HepG2 (cell line): ENCODE data around the gene EPB41L1. TPM values are rescaled to one million over a fixed set of nuclear protein-coding genes. Genes with fewer than 3 reads are reported as not detected.

Source experiments
- ATAC-seq: fragments of 200-7000 bp; cut with Tn5 transposase; 3 replicates; pipeline ENCODE4 v1.9.1; 2020; ENCODE audit warnings: mild to moderate bottlenecking, moderate library complexity
- BruUV-seq: library from RNA; stranded (reverse); fragments of 400-500 nt; replicated peaks from 2 replicates; lab custom pipeline; 2021; lab: Mats Ljungman, UMichigan
- CTCF ChIA-PET: fragments of 300-600 bp; formaldehyde crosslinking; extraction: SDS; loops from one replicate; lab custom pipeline; 2021; ENCODE audit warnings: low total read pairs, inconsistent platforms, low intra/inter-chr PET ratio; lab: Yijun Ruan, JAX
- POLR2A ChIA-PET: fragments of 350-600 bp; sonication (Branson Sonifier 250); formaldehyde crosslinking; loops from one replicate; lab custom pipeline; 2020; ENCODE audit warnings: antibody characterized with exemption, inconsistent platforms; lab: Yijun Ruan, JAX
- DNase-seq: peaks from one replicate; pipeline ENCODE4 v3.0.0-alpha.2; 2015; ENCODE audit warnings: low spot score
- FAIRE-seq: peaks from 3 replicates; lab custom pipeline; 2011; peaks lifted over from hg19 to GRCh38; lab: Jason Lieb, UNC
- H2AFZ ChIP-seq: one replicate; pipeline ENCODE4 v1.6.1; 2011; ENCODE audit warnings: low read length, inconsistent platforms
- H3K27ac ChIP-seq: fragments of 300-600 bp; 3 replicates; pipeline ENCODE4 v1.8.0; 2011; ENCODE audit warnings: mixed run types, mild to moderate bottlenecking, mixed read lengths, low read length, inconsistent platforms; ENCODE audit not compliant: insufficient read depth; ENCODE audit errors: extremely low read length
- H3K27me3 ChIP-seq, 2 experiments: fragments of 200-600 bp in 1 of 2; 2 replicates in 1 of 2; 3 replicates in 1 of 2; pipeline versions ENCODE4 v1.6.0 to v1.8.0; 2011; ENCODE audit warnings: low read length in 2 of 2, mild to moderate bottlenecking in 2 of 2, moderate library complexity in 2 of 2, inconsistent platforms in 1 of 2; ENCODE audit not compliant: insufficient read depth in 2 of 2, control insufficient read depth in 1 of 2
- H3K36me3 ChIP-seq, 2 experiments: fragments of 200-600 bp in 1 of 2; replicated peaks in 1 of 2; 2 replicates in 1 of 2; 3 replicates in 1 of 2; pipeline versions ENCODE4 v1.5.1 to v1.8.0; 2011; ENCODE audit warnings: low read length in 2 of 2, inconsistent platforms in 1 of 2; ENCODE audit not compliant: insufficient read depth in 2 of 2, control insufficient read depth in 1 of 2
- H3K4me1 ChIP-seq: 2 replicates; pipeline ENCODE4 v1.5.1; 2012; ENCODE audit warnings: low read length, inconsistent platforms; ENCODE audit not compliant: insufficient read depth
- H3K4me2 ChIP-seq: 2 replicates; pipeline ENCODE4 v1.6.0; 2011; ENCODE audit warnings: low read depth, low read length, inconsistent platforms
- H3K4me3 ChIP-seq, 3 experiments: fragments of 200-600 bp in 1 of 3; sonication (generic), shearing (Covaris generic) in 1 of 3; replicated peaks in 1 of 3; 2 replicates each; pipeline ENCODE4 v1.5.1; 2011 to 2016; ENCODE audit warnings: low read length in 3 of 3, inconsistent platforms in 2 of 3, low read depth in 2 of 3, mild to moderate bottlenecking in 2 of 3, control low read depth in 1 of 3, mixed read lengths in 1 of 3; ENCODE audit not compliant: insufficient read depth in 1 of 3
- H3K79me2 ChIP-seq: one replicate; pipeline ENCODE4 v1.6.1; 2011; ENCODE audit warnings: low read length, inconsistent platforms; ENCODE audit not compliant: insufficient read depth
- H3K9ac ChIP-seq: 2 replicates; pipeline ENCODE4 v1.6.0; 2011; ENCODE audit warnings: mild to moderate bottlenecking, low read depth, low read length, inconsistent platforms; ENCODE audit not compliant: insufficient read depth
- H3K9me3 ChIP-seq: 2 replicates; pipeline ENCODE4 v1.5.1; 2012; ENCODE audit warnings: mild to moderate bottlenecking, low read length
- H4K20me1 ChIP-seq: 2 replicates; pipeline ENCODE4 v1.6.0; 2011; ENCODE audit warnings: inconsistent platforms, mild to moderate bottlenecking, low read length, moderate library complexity; ENCODE audit not compliant: insufficient read depth
- CEBPB ChIP-seq: IDR thresholded peaks from 2 replicates; pipeline ENCODE4 v1.6.1; 2011; ENCODE audit warnings: low read depth, low read length, improper control_type of control experiment, borderline replicate concordance
- CEBPG ChIP-seq: IDR thresholded peaks from 2 replicates; pipeline ENCODE4 v1.6.1; 2016
- FOSL2 ChIP-seq: sonication (generic); formaldehyde crosslinking; IDR thresholded peaks from 2 replicates; pipeline ENCODE4 v1.4.0; 2020; ENCODE audit warnings: missing genetic modification reagents
- FOXM1 ChIP-seq: sonication (generic); formaldehyde crosslinking; IDR thresholded peaks from 2 replicates; pipeline ENCODE4 v1.5.0; 2020; ENCODE audit warnings: missing genetic modification reagents
- HMGXB4 ChIP-seq, 2 experiments: sonication (generic) in 1 of 2; formaldehyde crosslinking in 1 of 2; IDR thresholded peaks; 2 replicates each; pipeline versions ENCODE4 v1.4.0 to v1.6.1; 2018 to 2020; ENCODE audit warnings: missing genetic modification reagents in 2 of 2, borderline replicate concordance in 1 of 2, low read depth in 1 of 2, mild to moderate bottlenecking in 1 of 2, missing biosample characterization in 1 of 2
- MAFF ChIP-seq: IDR thresholded peaks from 2 replicates; pipeline ENCODE4 v1.6.1; 2011; ENCODE audit warnings: low read depth, low read length, improper control_type of control experiment
- NFE2 ChIP-seq: sonication (generic); formaldehyde crosslinking; IDR thresholded peaks from 2 replicates; pipeline ENCODE4 v1.4.0; 2020; ENCODE audit warnings: missing genetic modification reagents
- PPARG ChIP-seq: conservative IDR thresholded peaks from 2 replicates; pipeline ENCODE4 v1.6.1; 2016; ENCODE audit warnings: missing biosample characterization, missing genetic modification reagents
- RELA ChIP-seq: sonication (generic); formaldehyde crosslinking; IDR thresholded peaks from 2 replicates; pipeline ENCODE4 v1.4.0; 2020; ENCODE audit warnings: missing genetic modification reagents
- RFX3 ChIP-seq: IDR thresholded peaks from 2 replicates; pipeline ENCODE4 v1.6.1; 2016; ENCODE audit warnings: missing biosample characterization, missing genetic modification reagents
- RXRA ChIP-seq: sonication (generic); formaldehyde crosslinking; IDR thresholded peaks from 2 replicates; pipeline ENCODE4 v1.5.1; 2020; ENCODE audit warnings: missing genetic modification reagents
- STAT5B ChIP-seq: sonication (generic); formaldehyde crosslinking; IDR thresholded peaks from 2 replicates; pipeline ENCODE4 v1.4.0; 2020; ENCODE audit warnings: missing genetic modification reagents
- THAP11 ChIP-seq: IDR thresholded peaks from 2 replicates; pipeline ENCODE4 v1.6.1; 2016; ENCODE audit warnings: missing biosample characterization, missing genetic modification reagents
- ZEB1 ChIP-seq: IDR thresholded peaks from 2 replicates; pipeline ENCODE4 v1.6.1; 2012; ENCODE audit warnings: mild to moderate bottlenecking, low read depth, inconsistent platforms; ENCODE audit not compliant: insufficient replicate concordance
- ZNF12 ChIP-seq: sonication (generic); formaldehyde crosslinking; IDR thresholded peaks from 2 replicates; pipeline ENCODE4 v1.5.0; 2020; ENCODE audit warnings: missing genetic modification reagents
- ZNF737 ChIP-seq: sonication (generic); formaldehyde crosslinking; IDR thresholded peaks from 2 replicates; pipeline ENCODE4 v1.5.0; 2020; ENCODE audit warnings: missing genetic modification reagents, mild to moderate bottlenecking, borderline replicate concordance
- WGBS: methylation state at CpG from one replicate; pipeline ENCODE4 v1.1.6; 2017; ENCODE audit warnings: low lambda C conversion rate; 5-methylcytosine and 5-hydroxymethylcytosine counted together
- in situ Hi-C: cut with HindIII; loops from 2 replicates; pipeline ENCODE4 v1.10.0; 2017; ENCODE audit warnings: low pct_unique_long_range_greater_than_20kb; ENCODE audit not compliant: extremely low pct_ligation_motif_present
- intact Hi-C: fragments of 100-400 bp; cut with micrococcal nuclease; formaldehyde crosslinking; loops from one replicate; pipeline ENCODE4 v1.10.0; 2022; ENCODE audit not compliant: unreplicated experiment
- polyA plus RNA-seq, 8 experiments: library from polyadenylated mRNA; depleted of rRNA in 3 of 8; stranded (reverse) in 7 of 8; unstranded in 1 of 8; fragments of >200 nt; fragmentation: Illumina TruSeq in 4 of 8; extraction: Trizol in 4 of 8; gene quantifications; 2 replicates each; pipeline versions ENCODE4 v1.2.1 to v1.2.3, GENCODE V29; 2011 to 2016; ENCODE audit warnings: low read depth in 4 of 8, missing spikeins in 1 of 8, mixed read lengths in 1 of 8; ENCODE audit not compliant: insufficient read depth in 1 of 8
- total RNA-seq, 5 experiments: library from RNA; depleted of rRNA; stranded (reverse); fragments of >200 nt; fragmentation: Illumina TruSeq; extraction: Trizol; gene quantifications; 2 replicates each; pipeline ENCODE4 v1.2.3, GENCODE V29; 2016; ENCODE audit warnings: low read depth in 1 of 5
- TF ChIP-seq, protein P1 (sequence below): sonication (generic); formaldehyde crosslinking; IDR thresholded peaks from 2 replicates; pipeline ENCODE4 v1.4.0; 2020; ENCODE audit warnings: missing genetic modification reagents, borderline replicate concordance
- TF ChIP-seq, protein P2 (sequence below): sonication (generic); IDR thresholded peaks from 2 replicates; pipeline ENCODE4 v1.6.1; 2016; ENCODE audit warnings: low read depth, borderline replicate concordance
- TF ChIP-seq, protein P3 (sequence below): sonication (generic); formaldehyde crosslinking; IDR thresholded peaks from 2 replicates; pipeline ENCODE4 v1.9.0; 2021; ENCODE audit warnings: missing genetic modification reagents, borderline replicate concordance

Gene EPB41L1
- total and polyA plus RNA-seq, 2 of the 13 experiments (the other 11 are each of a cell fraction or from before 2014, with no cell fraction given): 16.7 to 39.0 TPM

DNA sequence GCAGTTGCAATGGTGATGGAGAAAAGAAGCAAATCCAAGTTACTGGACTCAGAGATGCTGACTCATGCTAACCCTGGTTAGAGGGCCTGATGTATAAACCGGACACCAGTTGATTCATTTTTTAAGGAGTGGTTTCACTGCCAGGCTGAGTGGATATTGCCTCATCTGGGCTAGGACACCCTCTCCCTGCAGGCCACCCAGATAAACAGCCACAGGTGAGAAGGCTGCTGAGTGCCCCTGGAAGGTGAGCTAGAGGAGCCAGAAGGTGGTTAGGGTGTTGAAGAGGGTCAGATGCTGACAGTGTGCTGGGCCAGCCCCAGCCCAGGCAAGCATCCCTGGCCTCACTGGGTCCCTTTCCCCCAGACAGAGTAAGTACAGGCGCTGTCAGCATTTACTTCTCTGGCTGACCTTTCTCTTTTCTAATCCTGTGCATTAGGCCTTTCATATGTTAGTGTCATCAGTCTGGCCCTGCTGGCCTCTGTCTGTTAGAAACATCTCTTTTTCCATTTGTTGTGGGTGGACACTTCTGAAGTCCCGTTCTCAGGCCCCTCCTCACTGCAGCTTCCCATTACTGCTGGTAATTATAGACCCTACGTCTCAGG is 13.5 kb downstream of the EPB41L1 start:
- H3K9ac ChIP-seq: no peak overlapping the region
- no peak for DNase-seq
- intact Hi-C loops: no loop called here
- no peak overlapping the region for H3K27ac ChIP-seq
- H3K4me3 ChIP-seq: no peak overlapping the region
- H3K4me1 ChIP-seq: peaks cover 20% of the 10 kb centered on the region
- POLR2A ChIA-PET: interaction anchor here (0.8 kb wide), 1 partner anchor 16 kb away, joined by 3 read pairs; no protein-coding TSS in a partner anchor
- H3K27me3 ChIP-seq: no peaks in the 10 kb centered on the region
- CTCF ChIA-PET: no interaction called here
- no TSS peak for BruUV-seq
- no peak overlapping the region for H3K4me2 ChIP-seq
- no peaks in the 10 kb centered on the region; a peak in 1 of 5 replicates for H3K36me3 ChIP-seq
- 91% methylated on average over 4 of the region's 4 CpGs for WGBS
- H3K9me3 ChIP-seq: no peaks in the 10 kb centered on the region
- no peaks in the 10 kb centered on the region for H4K20me1 ChIP-seq
- FAIRE-seq: no peak
- in situ Hi-C loops: no loop called here
- H3K79me2 ChIP-seq: no peaks in the 10 kb centered on the region
- H2AFZ ChIP-seq: no peak overlapping the region
- ATAC-seq: peak; percentile 14
- TF ChIP-seq ZEB1 (no peak), FOSL2 (CRISPR knock-in tag) (peak; percentile 36; the same call in 1 of the 2 replicates), RFX3 (CRISPR knock-in tag) (no peak), ZNF12 (CRISPR knock-in tag) (no peak; the same call in 1 of the 2 replicates), STAT5B (no peak), HMGXB4 (CRISPR knock-in tag; IDR thresholded peaks at IDR 0.05; ENCODE audit: borderline replicate concordance in 1 of 2, low read depth in 1 of 2) (no peak), NFE2 (CRISPR knock-in tag) (peak; percentile 78; the same call in 1 of the 2 replicates), THAP11 (no peak), RELA (CRISPR knock-in tag) (no peak), CEBPG (CRISPR knock-in tag) (0 out of 2 replicates have a peak, but pooled peaks have one; percentile 14), ZNF737 (CRISPR knock-in tag) (no peak), PPARG (no peak), MAFF (peak; percentile 61), RXRA (CRISPR knock-in tag) (0 out of 2 replicates have a peak, but pooled peaks have one; percentile 23), FOXM1 (CRISPR knock-in tag) (no peak), CEBPB (peak; percentile 46; the same call in 1 of the 2 replicates)
- TF ChIP-seq, protein P1, sequence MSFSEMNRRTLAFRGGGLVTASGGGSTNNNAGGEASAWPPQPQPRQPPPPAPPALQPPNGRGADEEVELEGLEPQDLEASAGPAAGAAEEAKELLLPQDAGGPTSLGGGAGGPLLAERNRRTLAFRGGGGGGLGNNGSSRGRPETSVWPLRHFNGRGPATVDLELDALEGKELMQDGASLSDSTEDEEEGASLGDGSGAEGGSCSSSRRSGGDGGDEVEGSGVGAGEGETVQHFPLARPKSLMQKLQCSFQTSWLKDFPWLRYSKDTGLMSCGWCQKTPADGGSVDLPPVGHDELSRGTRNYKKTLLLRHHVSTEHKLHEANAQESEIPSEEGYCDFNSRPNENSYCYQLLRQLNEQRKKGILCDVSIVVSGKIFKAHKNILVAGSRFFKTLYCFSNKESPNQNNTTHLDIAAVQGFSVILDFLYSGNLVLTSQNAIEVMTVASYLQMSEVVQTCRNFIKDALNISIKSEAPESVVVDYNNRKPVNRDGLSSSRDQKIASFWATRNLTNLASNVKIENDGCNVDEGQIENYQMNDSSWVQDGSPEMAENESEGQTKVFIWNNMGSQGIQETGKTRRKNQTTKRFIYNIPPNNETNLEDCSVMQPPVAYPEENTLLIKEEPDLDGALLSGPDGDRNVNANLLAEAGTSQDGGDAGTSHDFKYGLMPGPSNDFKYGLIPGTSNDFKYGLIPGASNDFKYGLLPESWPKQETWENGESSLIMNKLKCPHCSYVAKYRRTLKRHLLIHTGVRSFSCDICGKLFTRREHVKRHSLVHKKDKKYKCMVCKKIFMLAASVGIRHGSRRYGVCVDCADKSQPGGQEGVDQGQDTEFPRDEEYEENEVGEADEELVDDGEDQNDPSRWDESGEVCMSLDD (CRISPR knock-in tag): no peak
- TF ChIP-seq, protein P2, sequence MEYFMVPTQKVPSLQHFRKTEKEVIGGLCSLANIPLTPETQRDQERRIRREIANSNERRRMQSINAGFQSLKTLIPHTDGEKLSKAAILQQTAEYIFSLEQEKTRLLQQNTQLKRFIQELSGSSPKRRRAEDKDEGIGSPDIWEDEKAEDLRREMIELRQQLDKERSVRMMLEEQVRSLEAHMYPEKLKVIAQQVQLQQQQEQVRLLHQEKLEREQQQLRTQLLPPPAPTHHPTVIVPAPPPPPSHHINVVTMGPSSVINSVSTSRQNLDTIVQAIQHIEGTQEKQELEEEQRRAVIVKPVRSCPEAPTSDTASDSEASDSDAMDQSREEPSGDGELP: no peak
- TF ChIP-seq, protein P3, sequence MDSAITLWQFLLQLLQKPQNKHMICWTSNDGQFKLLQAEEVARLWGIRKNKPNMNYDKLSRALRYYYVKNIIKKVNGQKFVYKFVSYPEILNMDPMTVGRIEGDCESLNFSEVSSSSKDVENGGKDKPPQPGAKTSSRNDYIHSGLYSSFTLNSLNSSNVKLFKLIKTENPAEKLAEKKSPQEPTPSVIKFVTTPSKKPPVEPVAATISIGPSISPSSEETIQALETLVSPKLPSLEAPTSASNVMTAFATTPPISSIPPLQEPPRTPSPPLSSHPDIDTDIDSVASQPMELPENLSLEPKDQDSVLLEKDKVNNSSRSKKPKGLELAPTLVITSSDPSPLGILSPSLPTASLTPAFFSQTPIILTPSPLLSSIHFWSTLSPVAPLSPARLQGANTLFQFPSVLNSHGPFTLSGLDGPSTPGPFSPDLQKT (CRISPR knock-in tag): no peak
